HG02938 (cell line): ENCODE measurements around the gene PKMYT1.
"Not testable (repeated sequence)": the region's sequence is repeated elsewhere in the genome, so short reads cannot be mapped to it uniquely, and the experiment has no call there.

Source experiments
- ATAC-seq: cut with Tn5 transposase; IDR thresholded peaks from one replicate; pipeline ENCODE4 v1.9.1; 2021; ENCODE audit warnings: mild to moderate bottlenecking, moderate library complexity; ENCODE audit not compliant: unreplicated experiment

Gene PKMYT1

DNA sequence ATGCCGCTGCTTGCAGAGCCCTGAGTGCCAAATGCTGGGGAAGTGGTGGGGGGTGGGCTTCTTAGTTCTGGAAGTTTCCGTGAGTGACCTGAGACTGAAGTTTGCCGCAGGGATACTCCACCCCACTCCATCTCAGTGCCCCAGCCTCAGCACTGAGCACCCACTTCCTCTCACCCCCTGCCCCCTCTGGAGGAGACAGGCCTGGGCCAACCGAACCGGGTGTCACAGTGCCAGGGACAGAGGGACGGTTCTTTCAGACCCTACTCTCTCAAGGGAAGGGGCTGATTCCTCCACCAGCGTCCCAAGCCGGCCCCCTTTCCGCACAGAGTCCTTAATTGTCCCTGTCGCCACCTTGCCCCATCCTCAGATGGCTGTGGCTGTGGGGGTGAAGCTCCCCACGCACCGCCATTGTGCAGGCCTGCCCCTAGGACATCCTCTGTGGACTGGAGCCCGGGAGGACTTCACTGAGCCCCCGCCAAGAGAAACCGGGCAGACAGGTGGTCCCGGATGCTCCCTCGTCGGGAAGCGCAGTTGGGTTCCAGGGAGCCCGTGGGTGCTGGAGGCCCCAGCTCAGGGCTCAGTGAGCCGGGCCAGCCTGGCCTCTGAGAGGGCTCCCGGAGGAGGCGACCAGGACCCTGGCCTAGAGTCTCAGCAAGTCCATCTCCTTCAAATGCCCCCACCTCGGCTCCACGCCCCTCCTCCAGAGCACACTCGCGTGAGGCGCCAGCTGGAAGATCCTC, 17.7 kb downstream of the PKMYT1 start:
- ATAC-seq = no peak

DNA sequence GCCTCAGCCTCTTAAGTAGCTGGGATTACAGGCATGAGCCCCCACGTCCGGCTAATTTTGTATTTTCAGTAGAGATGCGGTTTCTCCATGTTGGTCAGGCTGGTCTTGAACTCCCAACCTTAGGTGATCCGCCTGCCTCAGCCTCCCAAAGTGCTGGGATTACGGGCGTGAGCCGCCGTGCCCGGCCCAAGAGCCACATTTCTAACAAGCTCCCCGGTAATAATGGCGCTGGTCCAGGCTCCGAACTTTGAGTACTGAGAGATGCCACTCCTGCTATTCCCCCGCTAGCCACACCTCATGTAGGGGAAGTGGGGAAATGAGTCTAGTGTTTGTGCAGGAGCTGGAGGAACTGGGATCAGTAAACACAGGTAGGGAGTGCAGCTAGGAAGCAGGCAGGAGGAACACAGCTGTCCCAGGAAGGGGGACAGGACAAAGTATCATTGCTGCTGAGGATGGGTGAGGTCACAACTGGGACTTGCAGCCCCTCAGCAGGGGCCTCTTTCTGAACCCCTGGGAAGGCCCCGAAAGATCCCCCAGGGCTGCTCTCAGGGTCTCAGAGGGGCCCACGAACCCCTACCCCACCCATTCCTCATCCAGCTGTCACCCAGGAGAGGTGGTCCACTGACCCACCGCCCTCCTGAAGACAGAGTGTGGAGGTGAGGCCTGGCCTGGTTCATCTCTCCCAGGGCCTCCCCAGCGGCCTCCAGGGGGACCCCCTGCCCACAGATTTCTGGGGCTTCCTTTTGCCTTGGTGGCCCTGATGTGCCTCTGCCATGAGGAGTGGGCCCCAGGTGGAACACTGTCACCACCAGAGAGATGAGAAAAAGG, 19.8 kb downstream of the PKMYT1 start:
- ATAC-seq = no peak

DNA sequence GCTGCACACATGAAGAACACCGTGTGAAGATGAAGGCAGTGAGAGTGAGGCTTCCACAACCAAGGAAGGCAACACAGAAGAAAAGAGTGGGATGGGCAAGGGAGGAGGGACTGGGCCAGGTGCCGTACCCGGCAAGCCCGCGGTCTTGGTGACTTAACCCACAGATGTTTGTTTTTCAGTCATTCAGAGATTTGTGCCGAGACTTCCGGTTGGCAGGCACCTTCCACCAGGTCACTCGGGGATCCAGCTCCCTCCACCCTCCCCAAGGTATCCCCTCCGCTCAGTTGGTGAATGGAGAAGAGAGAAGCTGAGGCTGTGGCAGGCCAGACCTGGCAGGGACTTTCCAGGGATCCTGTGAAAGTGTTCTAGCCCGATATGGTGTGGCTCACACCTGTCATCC, 21.0 kb downstream of the PKMYT1 start:
- no peak for ATAC-seq

DNA sequence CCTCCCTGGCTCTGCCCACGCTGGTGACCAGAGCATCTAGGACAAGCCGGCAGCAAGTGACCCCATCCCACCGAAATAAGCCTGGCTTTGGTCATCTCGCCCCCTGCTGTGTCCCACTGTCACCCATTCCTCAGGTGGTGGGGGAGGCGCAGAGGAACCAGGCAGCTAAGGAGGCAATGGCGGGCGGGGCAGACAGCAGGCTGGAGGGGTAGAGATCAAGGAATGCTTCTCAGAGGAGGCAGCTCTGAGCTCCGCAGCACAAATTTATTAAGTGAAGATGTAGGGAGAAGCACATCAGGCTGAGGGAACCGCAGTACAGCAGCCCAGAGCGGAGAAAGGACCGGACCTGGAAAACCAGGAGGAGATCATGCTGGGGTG, 23.7 kb downstream of the PKMYT1 start:
- no peak for ATAC-seq

DNA sequence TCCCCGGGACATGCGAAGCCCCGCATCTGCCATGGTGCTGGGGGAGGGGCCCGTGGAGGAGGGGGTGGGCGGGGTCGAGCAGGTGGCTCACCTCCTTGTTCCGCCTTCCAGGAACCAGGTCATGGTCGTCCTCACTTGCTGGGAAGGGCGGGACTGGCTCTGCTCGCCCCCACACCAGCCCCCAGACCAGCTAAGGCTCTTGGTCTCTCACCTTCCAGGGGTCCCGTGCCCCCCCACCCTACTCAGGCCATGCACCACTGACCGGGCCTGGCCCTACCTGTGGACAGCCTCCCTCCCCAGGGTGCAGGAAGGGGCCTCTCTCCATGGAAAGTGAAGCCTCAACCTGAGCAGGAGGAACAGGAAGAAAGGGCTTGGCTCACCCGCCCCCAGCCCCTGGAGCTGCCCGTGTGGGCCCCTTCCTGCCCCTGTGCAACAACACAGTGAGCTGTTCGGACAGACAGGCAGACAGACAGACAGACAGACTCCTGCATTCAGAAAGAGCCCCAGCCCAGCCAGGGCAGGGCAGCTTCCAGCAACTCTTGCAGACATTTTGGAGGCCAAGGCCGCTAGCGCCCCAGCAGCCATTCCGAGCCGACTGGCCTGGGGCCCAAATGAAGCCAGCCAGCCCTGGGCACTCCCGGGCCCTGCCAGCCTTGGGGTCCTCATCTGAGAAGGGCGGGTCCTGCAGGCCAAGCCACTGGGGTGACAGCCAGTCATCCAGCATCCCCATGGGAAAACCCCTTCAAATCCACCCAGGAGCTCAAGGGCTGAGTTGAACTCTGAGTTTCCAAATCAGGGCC, 24.3 kb downstream of the PKMYT1 start:
- ATAC-seq = no peak

DNA sequence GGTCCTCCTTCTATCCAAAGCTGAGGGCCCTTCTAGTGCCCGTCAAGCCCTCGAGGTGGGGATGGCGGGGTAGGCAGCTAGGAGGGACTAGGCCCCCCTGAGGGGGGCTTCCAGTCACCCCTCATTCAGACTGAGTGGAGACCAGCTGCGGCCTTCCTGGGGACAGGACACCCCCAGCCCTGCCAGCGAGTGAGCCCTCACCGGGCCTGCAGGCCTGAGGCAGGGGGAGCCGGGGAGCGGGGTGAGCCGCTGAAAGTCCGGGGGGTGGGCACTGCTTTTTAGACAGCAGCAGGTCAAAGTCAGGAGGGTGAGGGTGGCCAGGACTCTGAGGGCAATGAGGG, 24.8 kb downstream of the PKMYT1 start:
- no peak for ATAC-seq

DNA sequence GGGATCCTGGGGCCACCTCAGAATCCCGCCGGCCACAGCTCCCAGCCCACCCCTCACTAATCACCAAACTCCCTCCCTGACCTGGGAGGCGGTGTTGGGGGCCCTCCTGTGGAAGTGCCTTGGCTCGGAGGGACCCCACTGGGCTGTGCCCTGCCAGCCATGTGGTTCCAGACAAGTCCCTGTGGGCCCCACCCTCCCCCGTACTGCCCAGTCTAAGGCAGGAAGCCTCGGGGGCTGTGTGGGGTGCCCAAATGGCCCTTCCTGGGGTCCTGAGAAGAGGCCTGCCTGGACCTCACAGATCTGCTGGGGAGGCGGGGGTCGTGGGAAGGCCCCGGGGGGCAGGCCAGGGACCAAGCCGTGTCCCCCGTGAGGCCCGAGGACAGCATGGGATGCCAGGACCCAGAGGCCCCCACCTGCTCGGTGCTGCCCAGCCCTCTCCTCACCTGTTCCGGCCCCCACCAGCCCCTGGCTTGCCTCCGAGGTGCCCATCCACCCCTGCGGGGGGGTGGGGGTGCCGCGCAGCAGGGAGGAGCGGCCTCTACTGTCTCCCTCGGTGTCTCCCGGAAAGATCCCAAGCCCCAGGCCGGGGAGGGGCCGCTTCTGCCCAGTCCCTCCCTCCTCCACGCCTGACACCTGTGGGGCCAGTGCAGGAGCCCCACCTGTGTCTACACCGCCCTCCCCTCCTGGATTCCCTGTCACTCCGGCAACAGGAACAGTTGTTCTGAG, 25.4 kb downstream of the PKMYT1 start:
- no peak for ATAC-seq

DNA sequence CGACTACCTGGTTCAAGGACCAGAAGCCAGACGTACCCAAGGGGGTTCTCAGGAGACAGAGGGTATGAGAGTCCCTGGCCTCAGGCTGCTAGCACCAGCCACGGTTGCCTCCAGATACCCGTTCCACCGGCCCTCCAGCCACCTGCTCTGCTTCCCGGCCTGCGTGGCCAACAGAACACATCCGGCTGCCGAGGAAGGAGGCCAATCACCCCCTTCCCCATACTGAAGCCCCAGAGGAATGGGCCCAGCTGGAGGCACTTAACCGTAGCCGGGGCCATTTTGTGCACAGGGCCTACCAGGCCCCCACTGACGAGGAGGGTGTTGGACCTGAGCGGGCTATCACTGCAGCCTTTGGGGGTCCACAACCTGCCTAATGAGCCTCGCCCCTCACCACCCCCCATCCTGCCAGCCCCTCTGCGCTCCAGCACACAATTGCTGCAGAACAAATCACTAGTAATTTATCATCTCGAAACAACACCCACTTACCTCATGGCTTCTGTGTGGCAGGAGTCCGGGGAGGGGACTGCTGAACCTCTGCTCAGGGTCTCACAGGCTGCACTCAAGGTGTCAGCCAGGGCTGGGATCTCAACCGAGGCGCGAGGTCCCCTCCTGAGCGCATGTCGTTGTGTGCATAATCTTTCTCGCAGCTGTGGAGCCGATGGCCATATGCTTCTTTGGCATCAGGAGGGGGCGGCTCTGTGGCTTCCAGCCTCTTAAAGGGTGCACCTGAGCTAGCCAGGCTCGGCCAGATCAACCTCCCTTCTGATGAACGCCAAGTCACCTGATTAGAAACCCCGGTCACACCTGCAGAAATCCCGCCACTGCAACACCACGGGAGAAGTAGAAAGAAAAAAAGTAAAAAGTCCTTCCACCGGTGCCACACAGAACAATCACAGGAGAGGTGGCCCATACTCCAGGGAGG, 26.3 kb downstream of the PKMYT1 start:
- no peak for ATAC-seq

DNA sequence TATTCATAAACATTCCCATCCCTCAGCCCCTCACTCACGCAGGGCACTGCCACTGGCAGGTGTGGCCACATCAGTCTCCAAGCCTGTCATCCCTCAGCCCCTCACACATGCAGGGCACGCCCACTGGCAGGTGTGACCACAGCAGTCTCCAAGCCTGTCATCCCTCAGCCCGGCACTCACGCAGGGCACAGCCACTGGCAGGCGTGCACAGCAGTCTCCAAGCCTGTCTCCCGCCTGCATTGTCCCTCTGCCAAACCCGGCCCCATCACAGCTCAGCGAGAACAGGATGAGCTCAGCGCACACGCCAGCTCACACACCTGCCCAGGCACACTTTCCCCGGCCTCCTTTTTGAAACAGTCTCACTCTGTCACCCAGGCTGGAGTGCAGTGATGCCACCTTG, 27.6 kb downstream of the PKMYT1 start:
- ATAC-seq = no peak

DNA sequence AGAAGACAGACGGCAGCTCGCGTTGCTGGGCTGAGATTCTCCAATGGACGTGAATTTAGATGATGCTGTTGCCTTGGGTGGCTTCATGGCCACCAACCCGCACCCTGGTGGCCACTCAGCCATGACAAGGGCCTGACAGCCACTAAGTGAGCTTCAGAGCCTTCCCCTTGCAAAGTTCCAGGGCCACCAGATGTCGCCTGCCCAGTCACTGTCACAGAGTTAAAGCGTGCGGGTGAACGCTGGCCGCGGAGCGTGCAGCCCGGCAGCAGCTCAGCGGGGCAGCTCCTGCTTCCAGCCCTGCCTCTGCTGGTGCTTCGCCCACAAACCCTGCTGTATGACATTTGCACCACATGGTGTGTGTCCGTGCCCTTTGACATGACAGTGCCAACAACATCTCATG, 29.5 kb downstream of the PKMYT1 start:
- no peak for ATAC-seq

DNA sequence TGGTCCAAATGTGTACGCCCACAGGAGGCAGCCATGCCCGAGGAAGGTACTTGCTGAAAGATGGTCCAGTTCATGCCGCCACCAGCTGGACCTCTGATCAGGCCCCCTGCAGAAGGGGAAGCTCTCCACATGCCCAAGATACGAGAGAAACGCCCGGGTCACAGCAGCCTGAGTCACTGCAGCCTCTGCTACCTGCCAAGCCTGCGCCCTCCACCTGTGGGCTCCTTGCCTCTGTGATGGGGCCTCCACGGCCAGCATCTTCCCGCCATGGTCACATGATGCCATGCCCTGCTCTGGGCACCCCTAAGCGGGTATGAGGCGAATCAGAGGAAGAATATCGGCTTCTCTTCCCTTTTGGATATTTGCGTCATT, 29.9 kb downstream of the PKMYT1 start:
- no peak for ATAC-seq

DNA sequence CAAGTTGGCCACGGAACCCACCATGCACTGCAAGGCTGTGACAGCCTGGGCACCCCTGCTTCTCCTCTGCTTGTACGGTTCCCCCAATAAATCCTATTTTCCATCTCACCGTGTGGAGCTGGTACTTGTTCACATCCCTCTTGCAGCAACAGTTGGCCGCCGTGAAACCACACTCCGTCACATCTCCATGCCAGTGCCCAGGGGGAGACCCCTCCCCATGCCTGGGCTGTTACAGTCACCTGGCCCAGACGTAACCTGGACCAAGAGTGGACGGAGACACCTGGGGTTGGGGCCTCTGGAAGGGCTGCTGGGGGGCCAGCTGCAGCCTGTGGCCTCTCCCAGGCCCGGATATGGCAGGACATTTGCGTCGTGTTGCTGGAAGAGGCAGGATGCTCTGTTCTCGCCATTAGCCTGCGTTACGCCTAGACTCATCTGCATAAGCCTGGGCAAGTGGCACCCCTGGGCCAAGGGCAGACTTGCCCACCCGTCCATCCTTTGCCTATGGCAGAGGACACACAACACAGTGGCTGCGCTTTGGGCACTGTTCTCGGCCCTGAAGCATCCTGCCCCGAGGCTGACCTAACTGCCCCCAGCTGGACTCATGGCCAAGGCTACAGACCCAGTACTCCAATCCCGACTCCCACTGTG, 30.4 kb downstream of the PKMYT1 start:
- ATAC-seq = no peak

DNA sequence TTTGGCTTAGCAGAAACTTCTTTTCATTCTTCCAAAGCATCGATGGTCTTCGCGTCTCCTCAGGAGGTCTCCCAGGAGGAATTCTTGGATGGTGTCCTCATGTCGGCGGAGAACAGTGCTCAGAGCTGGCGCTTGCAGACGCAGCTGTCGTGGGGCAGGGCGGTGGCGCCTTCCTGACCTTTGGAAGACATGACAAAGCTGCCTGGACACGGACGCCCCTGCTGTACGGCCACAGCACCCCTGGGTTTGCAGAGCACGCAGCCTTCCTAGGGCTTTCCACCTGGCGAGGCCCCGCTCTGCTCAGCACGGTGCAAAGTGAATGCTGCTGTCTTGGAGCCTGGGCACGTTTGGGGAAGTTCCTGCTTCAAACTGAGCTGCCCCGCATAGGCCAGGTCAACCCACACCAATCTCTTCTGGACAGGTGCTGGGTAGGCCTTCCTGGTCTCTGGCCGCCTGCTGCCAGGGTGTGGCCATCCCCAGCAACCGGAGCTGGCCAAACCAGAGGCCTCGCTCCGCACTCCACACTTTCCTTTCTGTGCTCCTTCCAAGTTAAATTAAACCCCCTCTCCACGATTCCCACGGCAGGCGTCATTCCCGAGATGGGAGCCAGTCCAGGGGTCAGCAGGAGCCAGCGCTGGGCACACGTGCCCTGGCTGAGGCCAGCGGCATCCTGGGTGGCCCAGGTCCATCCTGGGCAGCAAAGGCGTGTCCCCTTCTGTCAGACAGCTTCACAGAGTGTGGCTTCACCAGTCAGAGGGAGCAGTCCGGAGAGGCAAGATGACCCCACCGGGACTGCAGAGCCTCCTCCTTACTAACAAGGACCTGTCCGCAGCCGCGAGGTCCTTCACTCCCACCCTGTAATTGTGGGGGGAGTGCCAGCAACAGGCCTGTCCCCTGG, 31.2 kb downstream of the PKMYT1 start:
- no peak for ATAC-seq

DNA sequence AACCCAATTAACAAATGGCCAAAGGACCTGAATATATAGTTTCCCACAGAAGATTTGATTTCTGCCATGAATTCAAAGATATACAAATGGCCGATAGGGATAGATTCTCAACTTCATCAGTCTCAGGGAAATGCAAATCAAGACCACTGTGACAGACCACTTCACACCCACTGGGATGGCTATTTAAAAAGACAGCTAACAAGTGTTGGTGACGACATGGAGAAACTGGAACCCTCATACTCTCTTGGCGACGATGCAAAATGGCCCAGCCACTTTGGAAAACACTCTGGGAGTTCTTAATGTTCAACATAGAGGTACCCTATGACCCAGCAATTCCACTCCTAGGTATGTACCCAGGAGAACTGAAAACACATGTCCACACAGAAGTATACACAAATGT, 33.6 kb downstream of the PKMYT1 start:
- ATAC-seq = no peak

DNA sequence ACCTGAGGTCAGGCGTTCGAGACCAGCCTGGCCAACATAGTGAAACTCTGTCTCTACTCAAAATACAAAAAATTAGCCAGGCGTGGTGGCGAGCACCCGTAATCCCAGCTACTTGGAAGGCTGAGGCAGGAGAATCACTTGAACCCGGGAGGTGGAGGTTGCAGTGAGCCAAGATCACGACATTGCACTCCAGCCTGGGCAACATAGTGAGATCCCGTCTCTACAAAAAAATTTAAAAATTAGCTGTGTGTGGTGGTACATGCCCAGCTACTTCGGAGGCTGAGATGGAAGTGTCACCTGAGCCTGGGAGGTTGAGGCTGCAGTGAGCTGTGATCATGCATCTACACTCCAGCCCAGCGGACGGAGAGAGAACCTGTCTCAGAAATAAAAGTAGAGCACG, 36.5 kb downstream of the PKMYT1 start:
- not testable (repeated sequence) for ATAC-seq

DNA sequence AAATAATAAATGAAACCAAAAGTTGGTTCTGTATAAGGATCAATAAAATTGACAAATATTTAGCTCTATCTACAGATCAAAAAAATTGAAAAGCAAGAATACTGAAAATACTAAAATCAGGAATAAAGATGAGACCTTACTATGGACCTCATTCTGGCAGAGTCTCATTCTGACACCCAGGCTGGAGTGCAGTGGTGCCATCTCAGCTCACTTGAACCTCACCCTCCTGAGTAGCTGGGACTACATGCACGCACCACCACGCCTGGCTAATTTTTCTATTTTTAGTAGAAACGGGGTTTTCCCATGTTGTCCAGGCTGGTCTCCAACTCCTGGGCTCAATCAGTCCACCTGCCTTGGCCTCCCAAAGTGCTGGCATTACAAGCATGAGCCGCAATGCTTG, 38.2 kb downstream of the PKMYT1 start:
- no peak for ATAC-seq

DNA sequence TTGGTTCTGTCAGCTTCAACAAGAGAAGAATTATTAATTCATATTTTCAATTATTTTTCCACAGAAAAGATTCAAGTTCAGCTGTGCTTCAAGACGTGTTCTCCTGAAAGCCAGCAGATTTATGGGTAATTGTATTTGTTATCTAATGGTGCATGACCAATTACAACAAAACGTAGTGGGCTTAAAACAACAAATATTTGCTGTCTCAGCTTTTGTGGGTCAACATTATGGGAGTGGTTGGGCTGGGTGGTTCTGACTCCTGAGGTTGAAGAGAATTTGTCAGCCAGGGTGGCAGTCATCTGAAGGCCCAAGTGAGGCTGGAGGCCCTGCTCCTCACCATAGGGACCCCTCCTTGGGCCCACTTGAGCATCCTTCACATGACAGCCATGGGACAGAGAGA, 40.3 kb downstream of the PKMYT1 start:
- ATAC-seq = no peak

DNA sequence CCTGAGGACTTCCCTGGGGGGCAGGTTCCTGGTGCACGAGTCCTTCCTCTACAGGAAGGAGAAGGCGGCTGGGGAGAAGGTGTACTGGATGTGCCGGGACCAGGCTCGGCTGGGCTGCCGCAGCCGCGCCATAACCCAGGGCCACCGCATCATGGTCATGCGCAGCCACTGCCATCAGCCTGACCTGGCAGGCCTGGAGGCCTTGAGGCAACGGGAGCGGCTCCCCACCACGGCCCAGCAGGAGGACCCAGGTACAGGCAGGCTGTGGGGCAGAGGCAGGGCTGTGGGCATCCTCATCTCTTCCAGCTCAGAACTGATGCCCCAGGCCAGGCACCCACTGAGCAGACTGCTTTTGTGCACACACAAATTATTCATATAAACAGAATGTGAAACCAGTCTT, 42.0 kb downstream of the PKMYT1 start:
- ATAC-seq = no peak

DNA sequence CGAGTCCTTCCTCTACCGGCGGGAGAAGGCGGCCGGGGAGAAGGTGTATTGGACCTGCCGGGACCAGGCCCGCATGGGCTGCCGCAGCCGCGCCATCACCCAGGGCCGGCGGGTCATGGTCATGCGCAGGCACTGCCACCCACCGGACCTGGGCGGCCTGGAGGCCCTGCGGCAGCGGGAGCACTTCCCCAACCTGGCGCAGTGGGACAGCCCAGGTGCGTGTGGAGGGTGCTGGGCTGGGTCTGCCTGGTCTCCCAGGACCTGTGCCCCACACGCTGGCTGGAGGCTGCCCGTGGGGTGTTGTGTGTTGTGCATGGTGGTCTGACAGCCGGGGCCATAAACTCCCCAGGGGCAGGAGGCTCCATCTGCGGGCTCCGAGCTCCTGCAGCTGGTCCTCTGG, 43.1 kb downstream of the PKMYT1 start:
- ATAC-seq = no peak
